GM12878 (cell line): ENCODE data around the gene LMF2. TPM values are rescaled to one million over a fixed set of nuclear protein-coding genes. Genes with fewer than 3 reads are reported as not detected.
A peak's percentile ranks its signal among the peaks of the same experiment; 100 is the strongest.

Experiments used
- ATF3 ChIP-seq: IDR thresholded peaks from 2 replicates; pipeline ENCODE4 v1.6.1; 2011; ENCODE audit warnings: low read depth, mild to moderate bottlenecking, low read length, moderate library complexity, borderline replicate concordance; ENCODE audit errors: extremely low read depth
- BACH1 ChIP-seq: fragments of 450-650 bp; IDR thresholded peaks from 2 replicates; pipeline ENCODE4 v1.6.1; 2017; ENCODE audit warnings: mild to moderate bottlenecking, borderline replicate concordance
- CHD2 ChIP-seq: IDR thresholded peaks from 2 replicates; pipeline ENCODE4 v1.6.1; 2011; ENCODE audit warnings: low read depth, low read length, improper control_type of control experiment, borderline replicate concordance
- CREM ChIP-seq: IDR thresholded peaks from 2 replicates; pipeline ENCODE4 v1.6.1; 2014; ENCODE audit warnings: antibody characterized with exemption, low read depth
- EGR1 ChIP-seq, 2 experiments: IDR thresholded peaks; 1 replicate in 1 of 2; 2 replicates in 1 of 2; pipeline ENCODE4 v1.6.1; 2011 to 2012; ENCODE audit warnings: low read depth in 2 of 2, low read length in 2 of 2, borderline replicate concordance in 1 of 2, mild to moderate bottlenecking in 1 of 2, moderate library complexity in 1 of 2
- GATAD2B ChIP-seq: fragments of 450-650 bp; conservative IDR thresholded peaks from 2 replicates; pipeline ENCODE4 v1.6.1; 2017; ENCODE audit warnings: low read depth, mild to moderate bottlenecking, moderate library complexity
- IKZF2 ChIP-seq, 2 experiments: fragments of 450-650 bp; IDR thresholded peaks; 2 replicates each; pipeline ENCODE4 v1.6.1; 2017; ENCODE audit warnings: mild to moderate bottlenecking in 2 of 2, moderate library complexity in 2 of 2
- MEF2B ChIP-seq: fragments of 450-650 bp; IDR thresholded peaks from 2 replicates; pipeline ENCODE4 v1.6.1; 2018; ENCODE audit warnings: mild to moderate bottlenecking, moderate library complexity; ENCODE audit not compliant: partially characterized antibody, poor library complexity, severe bottlenecking
- MTA2 ChIP-seq: fragments of 450-650 bp; IDR thresholded peaks from 2 replicates; pipeline ENCODE4 v1.6.1; 2016; ENCODE audit warnings: low read depth, mild to moderate bottlenecking, moderate library complexity
- NRF1 ChIP-seq: conservative IDR thresholded peaks from 2 replicates; pipeline ENCODE4 v1.6.1; 2011; ENCODE audit warnings: mild to moderate bottlenecking, low read depth, low read length, improper control_type of control experiment
- POU2F2 ChIP-seq: IDR thresholded peaks from 3 replicates; pipeline ENCODE4 v1.6.1; 2011; ENCODE audit warnings: low read depth, mild to moderate bottlenecking, low read length, borderline replicate concordance
- RAD21 ChIP-seq: IDR thresholded peaks from 2 replicates; pipeline ENCODE4 v1.6.1; 2011; ENCODE audit warnings: mild to moderate bottlenecking, low read depth, low read length, moderate library complexity; ENCODE audit not compliant: insufficient read depth
- RCOR1 ChIP-seq: conservative IDR thresholded peaks from 2 replicates; pipeline ENCODE4 v1.6.1; 2012; ENCODE audit warnings: low read depth, low read length, improper control_type of control experiment
- SMAD5 ChIP-seq: IDR thresholded peaks from 2 replicates; pipeline ENCODE4 v1.6.1; 2016; ENCODE audit warnings: antibody characterized with exemption, low read depth
- SMARCA5 ChIP-seq: fragments of 450-650 bp; IDR thresholded peaks from 2 replicates; pipeline ENCODE4 v1.6.1; 2017; ENCODE audit warnings: mild to moderate bottlenecking
- SP1 ChIP-seq: IDR thresholded peaks from one replicate; pipeline ENCODE4 v1.6.1; 2011; ENCODE audit warnings: low read depth, low read length
- SPI1 ChIP-seq: IDR thresholded peaks from 2 replicates; pipeline ENCODE4 v1.6.1; 2011; ENCODE audit warnings: low read depth, mild to moderate bottlenecking, low read length, moderate library complexity, borderline replicate concordance; ENCODE audit not compliant: insufficient read depth
- SREBF1 ChIP-seq: IDR thresholded peaks from 2 replicates; pipeline ENCODE4 v1.6.1; 2012; ENCODE audit warnings: mild to moderate bottlenecking, low read length
- YY1 ChIP-seq: IDR thresholded peaks from 2 replicates; pipeline ENCODE4 v1.6.1; 2011; ENCODE audit warnings: low read depth, mild to moderate bottlenecking, low read length
- ZNF217 ChIP-seq: fragments of 450-650 bp; IDR thresholded peaks from 2 replicates; pipeline ENCODE4 v1.6.1; 2017; ENCODE audit warnings: antibody characterized with exemption, mild to moderate bottlenecking
- polyA plus RNA-seq, 11 experiments: library from polyadenylated mRNA; depleted of rRNA in 4 of 11; unstranded in 6 of 11; stranded (reverse) in 5 of 11; fragments of >200 nt; fragmentation: Nextera tagmentation in 4 of 11; fragmentation: Illumina TruSeq in 1 of 11; extraction: Ambion mirVana in 4 of 11; extraction: Trizol in 1 of 11; gene quantifications; 1 replicate in 1 of 11; 2 replicates in 10 of 11; pipeline versions ENCODE4 v1.2.1 to v1.2.3, GENCODE V29; 2011 to 2016; ENCODE audit warnings: inconsistent platforms in 2 of 11, missing spikeins in 2 of 11, low read depth in 1 of 11
- total RNA-seq, 4 experiments: library from RNA; depleted of rRNA in 3 of 4; stranded (reverse); fragments of >200 nt in 3 of 4; fragmentation: Illumina TruSeq in 1 of 4; extraction: Trizol in 1 of 4; gene quantifications; 2 replicates each; pipeline versions ENCODE4 v1.2.1 to v1.2.3, GENCODE V29; 2013 to 2021

Gene LMF2
- total and polyA plus RNA-seq, 10 of the 15 experiments (the other 5 are each of a cell fraction or from before 2014, with no cell fraction given) = 0.08 to 57.5 (median 21.2) TPM

- peak; percentile 89 for TF ChIP-seq NRF1
- peak; percentile 69 for TF ChIP-seq SP1
- no peak for TF ChIP-seq SREBF1
- peak; percentile 45; the same call in 1 of the 2 replicates for TF ChIP-seq RAD21
- TF ChIP-seq MTA2 = no peak
- peak; percentile 65; the same call in 1 of the 2 replicates for TF ChIP-seq GATAD2B
- TF ChIP-seq SMAD5 = peak; percentile 88
- peak; percentile 75; the same call in 1 of the 2 replicates for TF ChIP-seq SMARCA5
- TF ChIP-seq ATF3 = peak; percentile 82; the same call in 1 of the 2 replicates
- TF ChIP-seq YY1 = peak; percentile 67; the same call in 1 of the 2 replicates
- TF ChIP-seq CHD2 = peak; percentile 82
- no peak for TF ChIP-seq SPI1
- TF ChIP-seq IKZF2 (IDR thresholded peaks at IDR 0.05) = peak in 1 of 2 experiments; percentile 7; a peak in 1 of 4 replicates
- TF ChIP-seq CREM = 0 out of 2 replicates have a peak, but pooled peaks have one; percentile 27
- TF ChIP-seq POU2F2 = peak; percentile 73
- peak in 1 of 2 experiments; percentile 96; a peak in 2 of 3 replicates for TF ChIP-seq EGR1 (IDR thresholded peaks at IDR 0.05; ENCODE audit: borderline replicate concordance in 1 of 2, low read depth in 2 of 2, low read length in 2 of 2)
- peak; percentile 22 for TF ChIP-seq MEF2B
- no peak for TF ChIP-seq ZNF217
- TF ChIP-seq BACH1 = peak; percentile 43
- TF ChIP-seq RCOR1 = no peak
Observed at GRCh38 chr22:50525104-50525857, 17.8 kb upstream of the LMF2 start, which contains the start of gene SCO2 (continued).
